Left hindlimb (tissue), 1 donor: ENCODE results near the gene BCL2L14.
"Not testable (repeated sequence)": the region's sequence is repeated elsewhere in the genome, so short reads cannot be mapped to it uniquely, and the experiment has no call there.

Experiments used
- DNase-seq: peaks from one replicate; pipeline ENCODE4 v3.0.0-alpha.2; 2018

BCL2L14 gene

GRCh38 chr12:12110923-12111555, 40.3 kb downstream of the BCL2L14 start:
- DNase-seq, result not testable (repeated sequence)

GRCh38 chr12:12115514-12115913, 44.8 kb downstream of the BCL2L14 start:
- no peak for DNase-seq

- DNase-seq, result no peak
These were observed 45.9 kb downstream of the BCL2L14 start for GRCh38 chr12:12116677-12117076.

GRCh38 chr12:12121061-12121460, 50.3 kb downstream of the BCL2L14 start:
- DNase-seq, result no peak

- DNase-seq, result no peak
These were observed 52.4 kb downstream of the BCL2L14 start for GRCh38 chr12:12123036-12123604.

DNA sequence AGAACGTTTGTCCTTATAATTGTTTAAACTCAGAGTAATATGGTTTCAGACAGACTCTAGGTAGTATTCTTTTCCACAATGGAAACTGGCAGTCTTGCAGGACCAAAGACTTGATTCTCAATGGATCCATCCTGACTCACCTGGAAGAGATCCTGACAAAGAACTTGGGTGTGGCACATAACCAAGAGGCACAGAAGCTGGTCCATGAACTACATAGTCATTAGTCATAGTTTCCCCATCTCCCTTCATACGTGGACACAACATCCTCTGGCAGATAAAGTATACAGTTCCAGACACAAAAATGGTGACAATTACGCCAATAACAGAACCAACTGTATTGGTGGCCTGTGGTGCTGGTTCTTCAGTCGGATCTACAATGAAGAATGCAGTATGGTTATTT, 55.8 kb downstream of the BCL2L14 start:
- no peak for DNase-seq

DNA sequence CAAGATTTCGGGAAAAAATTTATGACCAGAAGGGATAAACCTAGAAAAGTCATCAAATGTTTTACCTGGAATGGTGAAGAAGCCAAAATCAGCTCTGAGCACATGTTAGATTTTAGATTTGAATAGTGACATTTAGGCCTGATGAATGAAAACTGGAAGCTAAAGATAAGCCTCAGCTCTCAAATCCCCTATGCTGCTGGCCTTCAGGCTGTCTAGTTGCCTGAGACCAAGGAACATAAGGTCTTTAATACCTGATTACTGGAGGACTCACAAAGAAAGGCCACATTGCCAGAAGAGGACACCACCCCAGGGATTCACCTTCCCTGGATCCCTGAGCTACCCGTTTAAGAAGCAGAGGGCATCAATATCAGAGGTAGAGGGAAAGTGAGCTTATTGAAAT, 56.6 kb downstream of the BCL2L14 start:
- DNase-seq, result no peak

DNA sequence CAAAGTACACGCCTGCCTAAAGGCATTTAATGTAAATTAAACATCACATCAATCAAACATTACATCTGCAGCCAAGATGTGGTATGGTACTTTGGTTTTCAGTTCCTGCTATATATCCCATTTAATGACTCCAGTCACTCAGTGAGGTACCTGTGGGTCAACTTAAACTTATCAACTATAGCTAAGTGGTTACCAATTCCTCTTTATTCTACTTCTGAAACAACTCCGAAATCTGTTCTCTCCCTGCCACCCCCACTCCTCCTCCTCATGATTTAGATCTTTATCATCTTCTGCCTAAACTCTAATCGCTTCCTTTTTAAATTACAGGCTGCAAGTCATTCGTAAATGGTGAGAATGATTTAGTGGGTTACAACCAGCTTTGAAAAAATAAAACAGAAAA, 57.9 kb downstream of the BCL2L14 start:
- no peak for DNase-seq

DNA sequence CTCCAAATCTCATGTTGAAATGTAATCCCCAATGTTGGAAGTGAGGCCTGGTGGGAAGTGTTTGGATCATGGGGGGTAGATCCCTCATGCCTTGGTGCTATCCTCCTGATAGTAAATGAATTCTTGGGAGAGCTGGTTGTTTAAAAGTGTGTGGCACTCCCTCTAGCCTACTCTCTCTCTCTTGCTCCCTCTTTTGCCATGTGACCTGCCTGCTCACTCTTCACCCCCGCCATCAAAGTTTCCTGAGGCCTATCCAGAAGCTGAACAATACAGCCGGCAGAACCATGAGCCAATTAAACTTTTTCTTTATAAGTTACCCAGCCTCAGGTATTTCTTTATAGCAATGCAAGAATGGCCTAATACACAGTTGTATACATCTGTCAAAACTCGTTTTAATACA, 62.5 kb downstream of the BCL2L14 start:
- DNase-seq, result no peak

DNA sequence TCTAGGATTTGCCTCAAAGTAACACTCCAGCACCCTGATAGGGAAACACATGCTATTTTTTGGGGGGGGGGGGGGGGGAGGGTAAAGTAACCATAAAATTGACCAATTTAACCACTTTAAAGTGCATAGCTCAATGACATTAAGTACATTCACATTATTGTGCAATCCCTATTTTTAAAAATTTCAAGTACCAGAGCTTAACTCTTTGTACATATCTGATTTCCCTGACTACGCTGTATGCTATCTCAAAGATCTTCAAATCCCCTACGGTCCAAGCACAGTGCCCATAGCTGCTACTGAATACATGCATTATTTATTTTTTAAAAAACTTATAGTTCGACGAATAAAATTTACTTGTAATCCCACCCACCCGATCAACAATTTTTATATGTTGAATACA, 63.0 kb downstream of the BCL2L14 start:
- DNase-seq, result no peak

DNA sequence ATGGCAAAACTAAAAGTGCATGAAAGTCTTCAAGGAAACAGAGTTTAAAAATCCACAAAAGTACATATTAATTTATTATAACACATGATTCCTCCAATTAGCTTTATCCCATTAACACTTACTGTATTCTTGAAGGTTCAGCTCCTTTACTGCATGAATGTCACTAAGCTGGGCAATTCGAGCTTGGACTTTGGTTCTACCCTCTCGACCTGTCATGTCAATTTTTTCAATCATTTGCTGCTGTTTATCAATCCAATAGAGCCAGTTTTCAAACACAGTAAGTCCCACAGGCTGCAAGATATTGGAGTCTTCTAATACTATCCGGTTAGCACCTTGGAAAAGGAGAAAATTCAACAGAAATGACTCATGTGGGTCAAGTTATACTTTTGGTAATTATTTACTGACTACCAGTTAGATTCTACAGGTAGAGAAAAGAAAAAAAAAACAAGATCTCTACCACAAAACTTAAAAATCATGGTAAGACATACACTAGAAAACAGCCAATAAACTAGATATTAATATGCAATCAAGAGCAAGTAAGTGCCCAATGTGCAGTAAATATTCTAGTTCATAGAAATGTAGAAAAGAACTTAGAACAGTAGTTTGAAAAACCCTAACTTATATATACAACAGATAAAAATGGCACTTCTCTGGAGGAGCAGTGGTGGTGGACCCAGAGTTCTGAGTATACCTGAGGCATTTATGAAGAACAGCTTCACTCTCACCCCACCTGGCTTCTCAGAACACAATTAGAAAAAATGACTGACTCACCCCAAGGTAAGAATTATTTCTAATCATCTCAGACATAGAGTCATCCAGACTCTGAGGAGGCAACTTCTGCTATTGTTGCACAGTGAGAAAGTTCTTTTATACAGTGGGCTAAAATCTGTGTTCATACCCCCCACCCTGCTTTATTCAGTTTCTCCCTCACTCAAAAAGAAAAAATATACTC, 67.7 kb downstream of the BCL2L14 start:
- no peak for DNase-seq

DNA sequence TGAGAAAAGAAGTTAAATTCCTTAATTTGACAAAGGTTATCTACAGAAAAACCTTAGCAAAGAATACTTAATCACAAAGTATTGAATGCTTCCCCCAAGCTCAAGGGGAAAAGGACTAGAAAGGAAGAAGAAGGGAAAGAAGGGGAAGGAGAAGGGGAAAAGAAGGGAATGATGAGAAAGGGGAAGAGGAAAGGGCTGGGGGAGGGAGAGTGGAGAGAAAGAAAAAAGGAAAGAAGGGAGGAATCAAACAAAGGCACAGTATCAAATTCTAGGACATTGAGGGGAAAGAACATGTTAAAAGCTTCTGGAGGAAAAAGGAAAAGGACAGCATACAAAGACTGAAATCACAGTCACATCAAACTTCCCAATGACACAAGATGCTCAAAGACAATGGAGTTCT, 70.3 kb downstream of the BCL2L14 start:
- DNase-seq, result no peak

GRCh38 chr12:12144531-12144930, 73.8 kb downstream of the BCL2L14 start:
- DNase-seq, result not testable (repeated sequence)

GRCh38 chr12:12147111-12147510, 76.4 kb downstream of the BCL2L14 start:
- DNase-seq, result no peak
